GM18867 (cell line): Measurements from ENCODE around the gene TTC16.

Experiments
- ATAC-seq: cut with Tn5 transposase; IDR thresholded peaks from one replicate; pipeline ENCODE4 v1.9.1; 2021; ENCODE audit warnings: mild to moderate bottlenecking, moderate library complexity; ENCODE audit not compliant: unreplicated experiment

Gene TTC16, protein sequence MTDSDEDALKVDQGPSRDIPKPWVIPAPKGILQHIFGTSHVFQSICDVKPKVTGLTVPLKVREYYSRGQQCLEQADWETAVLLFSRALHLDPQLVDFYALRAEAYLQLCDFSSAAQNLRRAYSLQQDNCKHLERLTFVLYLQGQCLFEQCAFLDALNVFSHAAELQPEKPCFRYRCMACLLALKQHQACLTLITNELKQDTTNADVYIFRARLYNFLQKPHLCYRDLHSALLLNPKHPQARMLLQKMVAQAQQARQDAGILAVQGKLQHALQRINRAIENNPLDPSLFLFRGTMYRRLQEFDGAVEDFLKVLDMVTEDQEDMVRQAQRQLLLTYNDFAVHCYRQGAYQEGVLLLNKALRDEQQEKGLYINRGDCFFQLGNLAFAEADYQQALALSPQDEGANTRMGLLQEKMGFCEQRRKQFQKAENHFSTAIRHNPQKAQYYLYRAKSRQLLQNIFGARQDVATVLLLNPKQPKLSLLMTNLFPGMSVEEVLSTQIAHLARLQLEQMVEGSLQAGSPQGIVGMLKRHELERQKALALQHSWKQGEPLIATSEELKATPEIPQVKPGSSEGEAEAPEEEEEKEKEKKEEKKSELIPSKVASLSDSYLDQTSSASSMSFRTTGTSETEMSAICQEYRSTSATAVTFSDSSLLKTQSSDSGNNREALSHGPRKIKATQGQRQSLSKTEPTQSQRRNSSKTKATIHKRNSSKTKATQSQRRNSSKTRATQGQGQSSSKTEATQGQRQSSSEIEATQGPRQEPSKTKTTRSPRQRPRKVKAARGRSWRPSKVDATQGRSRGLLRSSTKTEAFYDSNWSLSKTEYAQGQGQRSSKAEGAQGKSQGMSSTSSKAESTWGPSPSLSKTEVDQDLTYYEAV

DNA sequence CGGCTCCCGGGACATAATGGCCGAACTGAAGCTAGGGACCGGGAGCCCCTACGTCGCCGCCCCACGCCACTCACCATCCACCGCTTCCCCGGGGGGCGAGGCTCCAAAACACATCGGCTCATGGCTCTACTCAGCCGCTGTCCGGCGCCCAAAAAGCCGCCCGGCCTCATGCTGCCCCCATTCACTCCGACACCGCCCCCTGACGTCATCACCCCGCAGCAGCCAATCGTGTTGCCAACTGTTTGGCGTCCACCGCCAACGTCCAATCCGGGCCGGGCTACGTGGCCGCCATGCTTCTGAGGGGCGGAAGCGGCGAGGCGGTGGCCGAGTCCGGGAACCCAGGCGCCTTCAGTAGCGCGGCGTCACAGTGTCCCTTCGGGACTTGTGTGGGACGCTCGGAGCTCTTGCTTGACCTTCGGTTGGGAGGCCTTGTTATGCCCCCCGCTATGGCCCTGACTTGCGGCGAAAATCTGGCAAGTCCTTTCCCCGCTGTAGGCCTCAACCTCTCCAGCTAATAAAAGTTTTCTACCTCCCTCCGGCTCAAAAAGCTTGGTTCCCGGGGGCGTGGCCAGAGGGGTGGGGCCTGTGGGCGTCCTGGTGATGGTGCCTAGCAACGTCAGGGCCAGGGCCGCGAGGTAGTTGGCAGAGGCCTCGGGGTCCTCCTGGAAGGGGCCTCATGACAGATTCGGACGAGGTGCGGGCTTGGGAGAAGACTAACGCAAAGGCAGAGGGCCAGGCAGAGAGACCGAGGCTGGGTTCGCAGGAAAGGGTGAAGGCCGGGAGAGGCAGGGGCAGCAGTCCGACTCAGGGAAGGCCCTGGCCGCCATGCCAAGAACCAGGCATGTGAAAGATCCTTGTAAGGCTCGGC, at the start of gene TTC16, which contains the start of gene PTRH1:
TSS of gene TTC16 (plus strand) at position 610 of the 868 bp plus-strand sequence. CDS start at position 677, 67 bp downstream.
TSS of gene PTRH1 (minus strand) at position 194 of the 868 bp plus-strand sequence. CDS start at position 170, 24 bp downstream.
- ATAC-seq, result peak; percentile 91

GRCh38 chr9:127667127-127667844, 48.6 kb upstream of the TTC16 start:
- no peak for ATAC-seq

DNA sequence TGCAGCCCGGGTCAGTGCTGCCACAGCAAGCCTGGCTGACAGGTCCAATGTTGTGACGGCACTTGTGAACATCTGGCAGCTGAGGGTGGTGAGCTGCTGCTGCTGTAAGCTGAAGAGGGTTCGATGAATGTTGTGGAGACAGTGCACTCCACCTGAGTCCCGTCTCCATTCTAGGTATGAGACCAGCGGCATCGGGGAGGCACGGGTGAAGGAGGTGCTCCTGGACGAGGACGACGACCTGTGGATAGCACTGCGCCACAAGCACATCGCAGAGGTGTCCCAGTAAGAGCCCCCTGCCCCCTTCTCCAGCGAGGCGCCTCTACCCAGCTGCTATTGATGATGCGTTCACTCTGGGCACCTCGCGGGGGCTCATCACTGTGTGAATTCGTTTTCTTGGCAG, 48.0 kb upstream of the TTC16 start:
- no peak for ATAC-seq

DNA sequence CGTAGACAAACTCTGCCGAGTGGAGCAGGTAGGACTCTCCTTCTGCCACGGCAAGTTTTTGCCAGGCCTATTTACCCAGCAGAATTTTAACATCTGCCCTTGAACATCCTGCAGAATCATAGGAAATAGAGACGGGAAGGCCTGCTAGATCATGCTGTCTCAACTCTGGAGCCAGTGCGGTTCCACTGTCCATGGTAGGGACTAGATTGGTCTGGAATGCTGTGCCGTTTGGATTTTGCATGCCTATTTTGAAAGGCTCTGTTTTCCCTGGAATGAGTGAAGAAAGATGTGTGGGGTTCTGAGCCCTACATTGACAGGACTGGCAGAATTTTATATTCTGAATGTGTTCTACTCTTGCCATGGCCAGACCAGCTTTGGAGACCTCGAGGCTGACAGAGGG, 42.6 kb upstream of the TTC16 start:
- no peak for ATAC-seq

DNA sequence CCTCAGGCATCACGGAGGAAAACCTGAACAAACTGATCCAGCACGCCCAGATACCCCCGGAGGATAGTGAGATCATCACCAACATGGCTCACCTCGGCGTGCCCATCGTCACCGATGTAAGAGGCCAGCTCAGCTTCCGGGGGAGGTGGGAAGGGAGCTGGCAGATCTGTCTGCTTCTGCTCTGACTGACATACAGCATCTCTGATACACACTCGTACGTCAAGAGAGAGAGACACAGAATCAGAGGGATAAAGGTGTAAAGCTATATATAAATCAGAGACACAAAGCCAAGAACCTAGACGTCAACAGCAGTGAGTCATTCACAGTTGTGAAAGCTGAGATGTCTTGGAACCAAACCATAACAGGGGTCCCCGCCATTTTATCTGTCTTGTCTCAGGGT, 39.2 kb upstream of the TTC16 start:
- no peak for ATAC-seq

DNA sequence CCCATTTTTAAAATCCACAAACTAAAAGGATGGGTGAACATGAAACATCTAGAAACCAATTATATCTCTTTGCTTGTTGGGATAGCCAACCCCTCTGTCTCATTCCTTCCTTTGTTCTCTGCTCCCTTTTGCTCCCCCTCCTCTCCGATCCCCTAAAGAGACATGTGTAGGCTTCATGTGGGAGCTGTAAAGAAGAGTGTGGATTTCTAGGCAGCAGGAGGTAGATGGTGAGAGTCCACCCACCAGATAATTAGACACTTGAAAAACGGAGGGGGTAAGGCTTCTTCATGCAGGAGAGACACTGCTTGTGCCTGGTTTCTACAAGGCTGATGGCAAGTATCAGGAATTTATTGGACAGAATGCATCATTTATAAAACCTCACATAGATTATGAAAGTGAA, 36.4 kb upstream of the TTC16 start:
- no peak for ATAC-seq

DNA sequence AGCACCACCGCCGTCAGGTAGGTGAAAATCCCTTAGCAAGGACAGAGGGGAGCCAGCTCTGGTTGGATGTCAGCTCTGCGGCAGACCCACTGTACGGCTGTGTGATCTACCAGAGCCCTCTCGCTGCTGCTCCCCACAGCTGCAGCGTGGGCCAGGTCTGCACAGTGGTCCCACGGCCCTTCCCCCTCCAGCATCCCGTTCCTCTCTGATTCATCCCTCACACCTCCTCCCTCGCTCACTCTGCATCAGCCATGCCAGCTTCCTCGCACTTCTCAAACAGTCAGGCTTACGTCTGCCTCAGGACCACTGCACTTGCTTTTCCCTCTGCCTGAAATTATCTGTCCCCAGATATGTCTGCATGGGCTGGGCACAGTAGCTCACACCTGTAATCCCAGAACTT, 35.7 kb upstream of the TTC16 start:
- no peak for ATAC-seq

DNA sequence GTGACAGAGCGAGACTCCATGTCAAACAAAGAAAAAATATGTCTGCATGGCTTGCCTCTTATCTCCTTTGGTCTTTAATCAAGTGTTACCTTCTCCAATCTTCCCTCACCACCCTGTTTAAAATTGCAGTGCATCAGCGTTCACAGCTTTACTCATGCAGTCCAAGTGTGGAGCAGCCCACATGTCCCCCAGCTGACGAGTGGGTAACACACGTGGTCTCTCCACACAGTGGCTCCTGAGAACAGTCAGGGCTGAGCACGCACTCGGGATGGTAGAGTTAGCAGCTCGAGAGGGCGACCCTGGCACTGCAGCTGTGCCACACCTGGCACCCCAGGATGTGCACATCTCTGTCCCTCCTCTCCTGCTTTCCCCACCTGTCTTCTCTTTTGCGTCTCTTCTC, 35.0 kb upstream of the TTC16 start:
- no peak for ATAC-seq

- no peak for ATAC-seq
Measured at GRCh38 chr9:127682351-127683136, 33.3 kb upstream of the TTC16 start.

DNA sequence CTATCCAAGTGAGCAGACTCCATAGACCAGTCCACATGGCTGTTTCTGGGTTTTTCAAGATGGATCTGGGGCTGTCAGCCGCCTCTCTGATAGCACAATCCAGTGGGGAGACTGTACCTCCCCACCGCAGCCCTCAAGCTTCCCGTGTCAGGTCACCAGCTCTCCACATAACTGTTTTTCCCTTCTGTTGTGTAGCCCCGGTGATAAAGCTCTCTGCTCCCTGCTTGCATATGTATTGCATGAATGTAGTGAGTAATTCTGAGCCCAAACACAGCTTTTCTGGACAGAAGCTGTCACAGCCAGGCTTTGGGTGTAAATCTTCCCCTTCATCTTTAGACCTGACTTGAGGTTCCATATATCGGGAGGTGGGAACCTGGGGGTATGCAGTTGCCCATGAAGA, 32.2 kb upstream of the TTC16 start:
- ATAC-seq, result no peak

DNA sequence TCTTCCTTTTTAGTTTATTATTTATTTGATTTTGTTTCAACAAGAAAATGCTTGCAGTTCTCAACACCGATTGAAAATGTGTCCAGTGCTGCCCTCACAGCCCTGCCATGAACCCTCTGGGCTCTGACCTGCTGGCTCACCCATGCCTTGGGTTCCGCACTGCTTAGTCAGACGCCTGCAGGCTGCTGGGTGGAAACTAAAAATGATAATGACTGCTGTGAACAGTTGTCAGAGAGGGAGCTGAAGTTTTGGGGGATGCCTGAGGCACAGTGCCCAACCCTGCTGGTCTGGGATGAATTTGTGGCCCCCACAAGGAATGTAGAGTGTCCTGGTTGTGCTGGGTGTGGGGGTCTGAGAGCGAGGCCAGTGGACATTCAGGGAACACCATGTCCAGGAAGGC, 31.3 kb upstream of the TTC16 start:
- ATAC-seq, result no peak

GRCh38 chr9:127686461-127687393, 29.2 kb upstream of the TTC16 start:
- no peak for ATAC-seq

- no peak for ATAC-seq
Measured at GRCh38 chr9:127689329-127690000, 26.4 kb upstream of the TTC16 start.

- ATAC-seq, result no peak
Measured at GRCh38 chr9:127690735-127691134, 25.1 kb upstream of the TTC16 start.

DNA sequence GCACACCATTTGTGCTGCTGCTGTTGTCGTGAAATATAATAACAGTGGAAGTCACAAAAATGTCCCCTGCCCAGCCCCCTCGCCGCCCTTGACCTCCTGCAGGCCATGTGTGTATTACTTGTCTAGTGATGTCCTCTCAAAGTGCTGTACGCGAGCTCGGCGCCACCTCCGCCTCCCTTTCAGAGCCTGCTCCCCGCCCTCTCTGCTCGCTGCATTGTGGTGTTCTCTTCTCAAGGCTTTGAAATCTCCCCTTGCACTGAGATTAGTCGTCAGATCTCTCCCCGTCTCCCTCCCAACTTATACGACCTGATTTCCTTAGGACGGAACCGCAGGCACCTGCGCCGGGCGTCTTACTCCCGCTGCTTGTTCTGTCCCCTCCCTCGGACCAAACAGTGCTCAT, 23.8 kb upstream of the TTC16 start:
- ATAC-seq, result no peak

GRCh38 chr9:127693143-127693542, 22.7 kb upstream of the TTC16 start:
- no peak for ATAC-seq

DNA sequence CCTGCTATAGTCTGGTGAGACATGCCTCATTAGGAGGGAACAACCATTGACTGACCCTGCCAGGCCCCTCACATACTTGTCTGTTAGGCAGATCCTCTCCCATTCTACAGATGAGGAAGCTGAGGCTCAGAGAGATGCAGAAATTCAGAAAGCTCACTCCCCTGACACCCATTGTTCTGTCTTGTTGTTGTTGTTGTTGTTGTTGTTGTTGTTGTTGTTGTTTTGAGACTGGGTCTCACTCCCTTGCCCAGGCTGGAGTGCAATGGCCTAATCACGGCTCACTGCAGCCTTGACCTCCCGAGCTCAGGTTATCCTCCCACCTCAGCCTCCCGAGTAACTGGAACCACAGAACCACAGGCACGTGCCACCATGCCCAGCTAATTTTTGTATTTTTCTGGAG, 22.2 kb upstream of the TTC16 start:
- no peak for ATAC-seq
